Measurements from ENCODE around the gene BCL2L12. TPM values are rescaled to one million over a fixed set of nuclear protein-coding genes. Genes with fewer than 3 reads are reported as not detected.

Gene BCL2L12
- total and polyA plus RNA-seq, 2 of the 13 experiments (the other 11 are each of a cell fraction or from before 2014, with no cell fraction given): 26.8 to 40.8 TPM

GRCh38 chr19:49641688-49642491 lies 23.8 kb upstream of the BCL2L12 start, which contains the start of gene SCAF1 (continued):
- TF ChIP-seq USF2 (IDR thresholded peaks at IDR 0.05; ENCODE audit: low read depth, low read length) (peak; percentile 26; the same call in 1 of the 2 replicates), USF2 (CRISPR knock-in tag; IDR thresholded peaks at IDR 0.05; ENCODE audit: borderline replicate concordance) (peak; percentile 60), FOXK2 (IDR thresholded peaks at IDR 0.05) (peak; percentile 49; the same call in 1 of the 2 replicates), JUND (CRISPR knock-in tag; IDR thresholded peaks at IDR 0.05) (peak; percentile 69; the same call in 1 of the 2 replicates), YEATS2 (CRISPR knock-in tag; IDR thresholded peaks at IDR 0.05; ENCODE audit: borderline replicate concordance) (peak; percentile 84), ZNF879 (CRISPR knock-in tag; IDR thresholded peaks at IDR 0.05) (no peak), ZNF496 (CRISPR knock-in tag; IDR thresholded peaks at IDR 0.05; ENCODE audit: insufficient replicate concordance) (no peak), CENPT (CRISPR knock-in tag; IDR thresholded peaks at IDR 0.05; ENCODE audit: low read depth) (no peak), MYPOP (CRISPR knock-in tag; IDR thresholded peaks at IDR 0.05) (no peak), ETV6 (CRISPR knock-in tag; conservative IDR thresholded peaks at IDR 0.05) (no peak), SP5 (CRISPR knock-in tag; IDR thresholded peaks at IDR 0.05; ENCODE audit: borderline replicate concordance, low read depth) (peak; percentile 96), ZHX1 (CRISPR knock-in tag; IDR thresholded peaks at IDR 0.05; ENCODE audit: low read depth) (no peak; the same call in 1 of the 2 replicates), HOXA7 (CRISPR knock-in tag; IDR thresholded peaks at IDR 0.05) (no peak), MTA3 (CRISPR knock-in tag; IDR thresholded peaks at IDR 0.05) (no peak), THAP11 (CRISPR knock-in tag; IDR thresholded peaks at IDR 0.05) (peak; percentile 98), ZNF251 (CRISPR knock-in tag; IDR thresholded peaks at IDR 0.05) (no peak), ZNF382 (CRISPR knock-in tag; IDR thresholded peaks at IDR 0.05; ENCODE audit: borderline replicate concordance) (no peak)

Measured in HepG2 (cell line).